Smooth muscle cell (in vitro differentiated cells): ENCODE measurements around the gene PRR18. TPM values are rescaled to one million over a fixed set of nuclear protein-coding genes. Genes with fewer than 3 reads are reported as not detected.

Source experiments
- DNase-seq: peaks from one replicate; lab custom pipeline; 2025; ENCODE audit not compliant: unreplicated experiment; lab: John Stamatoyannopoulos, UW
- H2AFZ ChIP-seq: fragments of 200-600 bp; sonication (generic); 2 replicates; pipeline ENCODE4 v1.6.0; 2016; ENCODE audit warnings: antibody characterized with exemption, low read depth, mild to moderate bottlenecking
- H3F3A ChIP-seq: fragments of 200-600 bp; sonication (generic); 2 replicates; pipeline ENCODE4 v1.6.0; 2017; ENCODE audit warnings: antibody characterized with exemption, low read depth
- H3K27ac ChIP-seq: fragments of 200-600 bp; sonication (generic); 2 replicates; pipeline ENCODE4 v1.5.1; 2016; ENCODE audit warnings: low read depth, mild to moderate bottlenecking
- H3K27me3 ChIP-seq: fragments of 200-600 bp; sonication (generic); 2 replicates; pipeline ENCODE4 v1.6.1; 2016; ENCODE audit warnings: low read depth, mild to moderate bottlenecking
- H3K36me3 ChIP-seq: fragments of 200-600 bp; sonication (generic); 2 replicates; pipeline ENCODE4 v1.5.1; 2016; ENCODE audit warnings: low read depth
- H3K4me1 ChIP-seq: fragments of 200-600 bp; sonication (generic); 2 replicates; pipeline ENCODE4 v1.5.1; 2016; ENCODE audit warnings: low read depth
- H3K4me2 ChIP-seq: fragments of 200-600 bp; sonication (generic); 2 replicates; pipeline ENCODE4 v1.6.0; 2016; ENCODE audit warnings: mild to moderate bottlenecking
- H3K4me3 ChIP-seq: fragments of 200-600 bp; sonication (generic); 2 replicates; pipeline ENCODE4 v1.5.1; 2016; ENCODE audit warnings: mild to moderate bottlenecking
- H3K79me2 ChIP-seq: fragments of 200-600 bp; sonication (generic); 2 replicates; pipeline ENCODE4 v1.6.0; 2016; ENCODE audit warnings: low read depth, mild to moderate bottlenecking
- H3K9ac ChIP-seq: fragments of 200-600 bp; sonication (generic); 2 replicates; pipeline ENCODE4 v1.6.0; 2016; ENCODE audit warnings: low read depth
- H3K9me3 ChIP-seq: fragments of 200-600 bp; sonication (generic); replicated peaks from 2 replicates; pipeline ENCODE4 v1.5.1; 2016; ENCODE audit warnings: low read depth
- H4K20me1 ChIP-seq: fragments of 200-600 bp; sonication (generic); 2 replicates; pipeline ENCODE4 v1.6.0; 2016; ENCODE audit warnings: low read depth
- CTCF ChIP-seq: fragments of 200-600 bp; sonication (generic); IDR thresholded peaks from 2 replicates; pipeline ENCODE4 v1.5.1; 2017; ENCODE audit warnings: borderline replicate concordance, mild to moderate bottlenecking, antibody characterized with exemption; ENCODE audit not compliant: insufficient read depth, poor library complexity, severe bottlenecking
- WGBS: methylation state at CpG from one replicate; pipeline ENCODE4 v1.1.7; 2016; ENCODE audit warnings: low lambda C conversion rate; 5-methylcytosine and 5-hydroxymethylcytosine counted together
- polyA plus RNA-seq: library from polyadenylated mRNA; unstranded; fragments of >200 nt; fragmentation: Nextera tagmentation; extraction: Ambion mirVana; gene quantifications from 2 replicates; pipeline ENCODE4 v1.2.1, GENCODE V29; 2016
- total RNA-seq: library from RNA; depleted of rRNA; stranded (reverse); fragments of >200 nt; gene quantifications from 2 replicates; pipeline ENCODE4 v1.2.3, GENCODE V29; 2014

Gene PRR18
- total RNA-seq, result 0.40 TPM in 1 of 2 replicates, not detected in the other
- not detected in 2 replicates for polyA plus RNA-seq

GRCh38 chr6:166308033-166308768 is at the start of gene PRR18:
Gene PRR18 (minus strand): TSS chr6:166308392. CDS start chr6:166308142, 250 bp downstream.
- TF ChIP-seq CTCF, result no peak
- Histone ChIP-seq H4K20me1 (no peaks in the 10 kb centered on the region), H3K4me2 (peak within 1 kb of the TSS; percentile 92), H3K27ac (no peak within 1 kb of the TSS), H2AFZ (no peak within 1 kb of the TSS), H3K4me3 (peak within 1 kb of the TSS; percentile 50), H3K36me3 (no peaks in the 10 kb centered on the region), H3K27me3 (peaks cover 78% of the 10 kb centered on the region), H3K9ac (no peak within 1 kb of the TSS), H3K9me3 (no peaks in the 10 kb centered on the region), H3K79me2 (no peaks in the 10 kb centered on the region), H3K4me1 (peaks cover 9% of the 10 kb centered on the region), H3F3A (no peaks in the 10 kb centered on the region)
- no peak for DNase-seq
- WGBS, result under 1% methylated on average over 30 of the region's 74 CpGs

- Histone ChIP-seq H3K27me3 (no peaks in the 10 kb centered on the region), H3K36me3 (no peaks in the 10 kb centered on the region), H3K9ac (no peak overlapping the region), H3K79me2 (no peaks in the 10 kb centered on the region), H3K27ac (no peak overlapping the region), H3F3A (no peaks in the 10 kb centered on the region), H3K4me3 (no peak overlapping the region), H3K9me3 (no peaks in the 10 kb centered on the region), H3K4me1 (no peaks in the 10 kb centered on the region), H4K20me1 (no peaks in the 10 kb centered on the region), H3K4me2 (no peak overlapping the region), H2AFZ (no peak overlapping the region)
- no peak for DNase-seq
- TF ChIP-seq CTCF, result no peak
- 88% methylated on average over 5 of the region's 5 CpGs for WGBS
Measured at GRCh38 chr6:166355552-166355951, 47.4 kb upstream of the PRR18 start.

- Histone ChIP-seq H3K9me3 (no peaks in the 10 kb centered on the region), H3K4me3 (no peak overlapping the region), H3K4me2 (no peak overlapping the region), H3K27me3 (no peaks in the 10 kb centered on the region), H2AFZ (no peak overlapping the region), H3K4me1 (no peaks in the 10 kb centered on the region), H3K79me2 (no peaks in the 10 kb centered on the region), H3K27ac (no peak overlapping the region), H3K36me3 (no peaks in the 10 kb centered on the region), H4K20me1 (no peaks in the 10 kb centered on the region), H3K9ac (no peak overlapping the region), H3F3A (no peaks in the 10 kb centered on the region)
- no peak for TF ChIP-seq CTCF
- DNase-seq, result no peak
- WGBS, result over 99% methylated on average over 4 of the region's 4 CpGs
Measured at GRCh38 chr6:166354965-166355364, 46.8 kb upstream of the PRR18 start.

- Histone ChIP-seq H3K4me1 (no peaks in the 10 kb centered on the region), H4K20me1 (no peaks in the 10 kb centered on the region), H3K79me2 (no peaks in the 10 kb centered on the region), H3K4me3 (no peak overlapping the region), H3K9ac (no peak overlapping the region), H3K4me2 (no peak overlapping the region), H3K36me3 (no peaks in the 10 kb centered on the region), H3K27ac (no peak overlapping the region), H2AFZ (no peak overlapping the region), H3F3A (no peaks in the 10 kb centered on the region), H3K9me3 (no peaks in the 10 kb centered on the region), H3K27me3 (no peaks in the 10 kb centered on the region)
- 89% methylated on average over 4 of the region's 4 CpGs for WGBS
- DNase-seq, result no peak
- no peak for TF ChIP-seq CTCF
Measured at GRCh38 chr6:166354143-166354542, 46.0 kb upstream of the PRR18 start.
